A172 (cell line): ENCODE measurements around the gene LRRC55. TPM values are rescaled to one million over a fixed set of nuclear protein-coding genes. Genes with fewer than 3 reads are reported as not detected.
"Not testable (repeated sequence)": the region's sequence is repeated elsewhere in the genome, so short reads cannot be mapped to it uniquely, and the experiment has no call there.

ENCODE experiments used
- DNase-seq: peaks from one replicate; pipeline ENCODE4 v3.0.0-alpha.2; 2015; ENCODE audit warnings: low spot score
- total RNA-seq: library from RNA; depleted of rRNA; stranded (reverse); fragments of >200 nt; shearing (Covaris generic); gene quantifications from 2 replicates; pipeline ENCODE4 v1.2.3, GENCODE V29; 2014

Gene LRRC55
- total RNA-seq, 1 experiment from 2014 or later: not detected

- no peak for DNase-seq
These were observed 20.4 kb upstream of the LRRC55 start for GRCh38 chr11:57161351-57161750.

GRCh38 chr11:57162179-57162898 lies 19.4 kb upstream of the LRRC55 start:
- DNase-seq: no peak

GRCh38 chr11:57163160-57163868 lies 18.4 kb upstream of the LRRC55 start:
- DNase-seq: no peak

- no peak for DNase-seq
These were observed 17.4 kb upstream of the LRRC55 start for GRCh38 chr11:57164317-57164716.

GRCh38 chr11:57167125-57167846 lies 14.5 kb upstream of the LRRC55 start:
- no peak for DNase-seq

- not testable (repeated sequence) for DNase-seq
These were observed 11.9 kb upstream of the LRRC55 start for GRCh38 chr11:57169732-57170313.

GRCh38 chr11:57172031-57172430 lies 9.7 kb upstream of the LRRC55 start:
- DNase-seq: no peak

GRCh38 chr11:57174656-57175055 lies 7.1 kb upstream of the LRRC55 start:
- DNase-seq: no peak

GRCh38 chr11:57175478-57175877 lies 6.3 kb upstream of the LRRC55 start:
- no peak for DNase-seq

GRCh38 chr11:57178334-57178733 lies 3.4 kb upstream of the LRRC55 start:
- DNase-seq: no peak

- no peak for DNase-seq
These were observed 2.1 kb upstream of the LRRC55 start for GRCh38 chr11:57179681-57180080.

- DNase-seq: no peak
These were observed 1.6 kb upstream of the LRRC55 start for GRCh38 chr11:57180081-57180561.

- no peak for DNase-seq
These were observed 789 bp upstream of the LRRC55 start for GRCh38 chr11:57180964-57181363.

GRCh38 chr11:57182896-57183295 lies 1.1 kb downstream of the LRRC55 start:
- DNase-seq: no peak

GRCh38 chr11:57190548-57190947 lies 8.8 kb downstream of the LRRC55 start:
- no peak for DNase-seq

GRCh38 chr11:57191311-57192219 lies 9.8 kb downstream of the LRRC55 start:
- DNase-seq: no peak

GRCh38 chr11:57192316-57192715 lies 10.6 kb downstream of the LRRC55 start:
- no peak for DNase-seq

- no peak for DNase-seq
These were observed 14.8 kb downstream of the LRRC55 start for GRCh38 chr11:57196596-57196995.

- no peak for DNase-seq
These were observed 16.0 kb downstream of the LRRC55 start for GRCh38 chr11:57197762-57198161.

GRCh38 chr11:57199330-57199729 lies 17.6 kb downstream of the LRRC55 start:
- no peak for DNase-seq

- DNase-seq: no peak
These were observed 19.2 kb downstream of the LRRC55 start for GRCh38 chr11:57200917-57201316.
